HG03097 (cell line): ENCODE results near the gene ZNF385A.

ENCODE experiments used
- ATAC-seq: cut with Tn5 transposase; IDR thresholded peaks from one replicate; pipeline ENCODE4 v1.9.1; 2021; ENCODE audit not compliant: unreplicated experiment, low FRiP score

Gene ZNF385A

DNA sequence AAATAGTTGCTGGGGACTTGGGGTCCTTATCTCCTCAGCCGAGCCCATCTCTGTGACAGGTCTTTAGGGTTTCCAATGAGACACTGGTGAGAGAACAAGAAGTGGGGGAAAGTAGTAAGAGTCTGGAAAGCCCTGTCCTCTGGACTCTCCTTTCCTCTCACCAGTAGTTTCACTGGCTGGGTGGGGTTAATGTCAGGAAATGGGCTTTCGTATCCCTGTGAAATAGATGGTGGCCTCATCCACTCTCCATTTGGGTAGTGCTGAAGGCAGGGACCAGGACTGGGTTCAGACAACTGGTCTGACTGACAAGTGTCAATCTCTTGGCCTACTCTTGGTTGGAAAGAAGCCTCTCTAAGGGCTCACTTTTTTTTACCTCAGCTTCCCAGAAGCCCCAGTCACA, 7.5 kb downstream of the ZNF385A start:
- no peak for ATAC-seq

DNA sequence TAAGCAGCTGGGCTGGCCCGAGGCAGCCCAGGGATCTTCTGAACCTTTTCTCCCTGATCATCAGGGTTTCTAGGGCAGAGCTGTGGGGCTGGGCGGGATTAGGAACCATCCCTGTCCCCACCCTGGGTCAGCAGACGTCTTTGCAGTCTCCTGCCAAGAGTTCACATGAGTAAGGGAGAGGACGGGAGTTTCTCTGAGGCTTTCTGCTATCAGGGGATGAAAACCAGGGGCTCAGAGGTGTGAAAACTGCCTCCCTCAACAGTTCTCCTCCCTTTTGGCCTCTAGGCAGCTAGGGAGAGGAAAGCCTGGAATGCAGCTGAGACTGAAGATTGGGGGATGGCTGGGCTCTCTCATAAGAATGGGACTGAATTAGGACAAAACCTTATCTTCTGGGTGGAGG, 7.9 kb downstream of the ZNF385A start:
- ATAC-seq: no peak

DNA sequence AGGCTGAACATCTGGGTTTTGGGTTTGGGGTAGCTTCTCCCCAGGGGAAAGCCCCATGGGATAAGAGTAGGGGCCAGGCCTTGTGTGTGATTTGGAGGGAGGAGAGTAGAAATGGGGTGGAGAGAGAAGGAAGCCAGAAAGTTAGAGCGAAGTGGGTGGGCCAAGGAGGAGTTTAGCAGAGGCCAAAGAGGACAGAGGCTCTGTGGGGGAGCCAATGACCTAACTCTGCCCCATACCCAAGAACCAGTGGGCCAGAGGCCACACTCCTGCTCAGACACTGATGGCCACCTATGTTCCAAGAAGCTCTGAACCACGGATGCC, 9.3 kb downstream of the ZNF385A start:
- ATAC-seq: no peak

DNA sequence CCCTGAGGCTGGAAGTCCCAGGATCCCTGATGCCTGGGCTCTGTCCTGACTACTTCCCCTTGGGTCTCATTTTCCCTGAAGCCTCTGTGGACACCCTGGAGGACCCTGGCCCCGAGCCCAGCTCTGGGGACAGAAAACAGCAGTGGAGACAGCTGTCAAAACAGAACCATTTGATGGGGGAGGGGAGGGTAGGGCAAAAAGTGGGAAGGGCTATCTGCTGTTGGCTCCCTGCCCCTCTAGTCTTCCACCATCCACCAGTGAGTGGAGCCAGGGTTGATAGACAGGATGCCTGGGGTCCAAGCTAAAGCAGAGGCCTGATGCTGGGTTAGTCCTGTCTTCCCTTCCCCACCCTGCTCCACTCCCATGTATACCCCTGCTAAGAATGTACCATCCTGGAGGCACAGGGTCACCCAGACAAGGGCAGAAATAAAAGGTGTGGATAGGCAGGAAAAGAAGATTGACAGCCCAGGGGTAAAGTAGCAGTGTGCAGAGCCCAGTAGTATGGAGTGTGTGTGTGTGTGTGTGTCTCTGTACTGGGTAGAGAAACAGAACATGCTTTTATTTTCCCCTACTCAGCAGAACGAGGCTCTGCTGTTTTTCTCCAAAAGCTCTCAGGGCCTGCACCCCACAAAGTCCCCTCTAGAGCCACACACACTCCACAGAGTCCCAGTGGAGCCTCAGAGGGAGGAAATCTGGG, 9.8 kb downstream of the ZNF385A start:
- ATAC-seq: no peak

DNA sequence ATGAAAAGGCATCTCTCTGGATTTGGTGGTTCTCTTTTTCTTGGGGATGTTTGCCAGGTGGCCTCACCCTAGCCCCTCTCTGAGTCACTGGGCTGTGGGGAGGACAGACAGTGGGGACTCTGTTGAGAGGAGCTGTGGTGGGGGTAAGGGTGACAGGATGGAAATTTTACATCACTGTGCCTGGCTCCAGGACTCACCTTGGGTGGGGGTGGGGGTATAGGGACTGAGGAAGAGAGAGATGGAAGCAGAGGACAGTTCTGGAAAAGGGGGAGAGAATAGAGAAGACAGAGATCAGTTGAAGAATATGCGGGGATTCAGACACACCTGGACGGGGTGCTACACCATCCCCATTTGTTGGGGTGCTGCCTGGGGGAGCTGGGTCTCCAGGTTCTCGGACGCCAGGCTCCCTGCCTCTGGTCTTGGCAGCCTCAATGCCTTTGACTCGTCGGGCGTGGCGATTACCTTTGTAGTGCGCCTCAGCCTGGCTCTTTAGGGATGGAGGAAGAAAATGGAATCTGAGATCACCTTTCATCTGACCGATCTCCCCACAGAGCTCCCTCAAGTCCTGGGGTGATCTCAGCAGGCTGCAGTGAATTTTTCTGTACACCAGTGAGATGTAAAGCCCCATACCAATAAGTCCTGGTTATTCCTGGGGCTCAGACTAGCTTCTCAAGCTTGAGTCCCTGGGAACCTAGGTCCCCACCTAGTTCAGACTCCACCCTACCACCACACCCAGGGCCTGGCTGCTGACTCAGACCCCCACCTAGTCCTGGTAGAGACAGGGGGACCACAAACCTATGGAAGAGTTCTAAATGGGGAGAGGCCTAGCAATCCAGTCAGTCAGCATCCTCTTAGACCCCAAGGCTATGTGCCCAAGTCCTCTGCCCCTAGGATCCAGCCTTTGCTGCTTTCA, 10.6 kb downstream of the ZNF385A start:
- no peak for ATAC-seq

DNA sequence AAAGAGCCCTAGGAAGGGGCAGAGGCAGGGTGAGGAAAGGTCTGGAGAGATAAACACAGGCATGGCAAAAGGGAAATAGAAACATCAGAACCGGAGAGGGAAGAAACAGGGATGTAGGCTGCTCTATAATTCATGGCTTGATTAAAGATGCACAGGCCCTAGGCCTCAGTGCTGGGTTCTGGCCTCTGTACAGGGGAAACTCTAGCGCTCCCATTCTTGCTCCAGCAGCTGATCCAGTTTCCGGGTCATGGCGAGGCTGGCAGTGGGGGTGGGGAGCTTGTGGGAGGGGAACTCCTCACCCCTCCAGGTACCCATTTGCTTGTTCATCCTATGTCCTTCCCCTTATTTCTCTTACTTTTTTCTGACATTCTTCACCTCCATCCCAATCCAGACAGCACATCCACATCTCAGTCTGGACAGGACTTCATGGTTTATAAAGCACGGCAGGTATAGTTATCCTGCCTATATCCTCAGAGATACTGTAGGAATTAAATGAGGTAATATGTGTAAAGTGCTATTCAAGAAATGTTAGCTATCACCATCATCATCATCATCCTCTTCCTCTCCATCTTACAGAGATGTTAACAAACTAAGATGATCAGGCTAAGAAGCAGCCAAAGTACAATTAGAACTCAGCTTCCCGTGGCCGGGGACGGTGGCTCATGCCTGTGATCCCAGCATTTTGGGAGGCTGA, 12.3 kb downstream of the ZNF385A start:
- ATAC-seq: no peak

DNA sequence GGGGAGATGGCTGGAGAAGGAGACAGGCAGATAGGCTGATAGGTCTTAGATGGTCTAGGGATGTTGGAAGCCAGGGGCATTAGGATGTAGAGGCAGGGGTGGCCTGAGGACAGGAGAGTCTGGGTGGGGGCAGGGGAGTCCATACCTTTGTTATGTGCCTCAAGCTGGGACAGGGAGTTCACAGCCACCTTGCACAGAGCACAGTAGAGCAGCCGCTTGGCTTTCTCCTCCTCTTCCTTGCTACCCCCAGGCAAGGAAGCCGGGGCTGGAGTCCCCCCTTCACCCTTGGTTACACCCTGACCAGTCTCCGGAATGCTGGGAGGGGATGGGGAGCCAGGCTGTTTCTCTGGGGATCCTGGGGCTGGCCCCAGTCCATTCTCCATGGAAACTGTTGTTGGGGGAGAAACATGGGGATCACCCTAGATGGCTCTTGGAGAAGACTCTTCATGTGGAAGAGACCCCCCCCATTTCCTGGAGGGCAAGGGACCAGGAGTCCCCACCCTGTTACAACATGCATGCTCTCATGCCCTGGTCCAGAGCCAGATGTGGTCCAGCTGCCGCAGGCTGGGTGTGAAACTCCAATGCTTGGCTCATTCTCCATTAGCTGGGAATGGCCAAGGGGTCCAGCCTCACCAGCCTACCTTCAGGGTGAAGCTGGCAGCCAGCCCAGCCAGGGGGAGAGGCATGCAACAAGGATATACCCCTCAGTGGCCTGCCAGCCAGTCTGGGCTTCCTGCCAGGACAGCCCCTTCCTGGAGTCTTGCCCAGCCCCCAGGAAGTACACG, 13.0 kb downstream of the ZNF385A start:
- ATAC-seq: no peak

DNA sequence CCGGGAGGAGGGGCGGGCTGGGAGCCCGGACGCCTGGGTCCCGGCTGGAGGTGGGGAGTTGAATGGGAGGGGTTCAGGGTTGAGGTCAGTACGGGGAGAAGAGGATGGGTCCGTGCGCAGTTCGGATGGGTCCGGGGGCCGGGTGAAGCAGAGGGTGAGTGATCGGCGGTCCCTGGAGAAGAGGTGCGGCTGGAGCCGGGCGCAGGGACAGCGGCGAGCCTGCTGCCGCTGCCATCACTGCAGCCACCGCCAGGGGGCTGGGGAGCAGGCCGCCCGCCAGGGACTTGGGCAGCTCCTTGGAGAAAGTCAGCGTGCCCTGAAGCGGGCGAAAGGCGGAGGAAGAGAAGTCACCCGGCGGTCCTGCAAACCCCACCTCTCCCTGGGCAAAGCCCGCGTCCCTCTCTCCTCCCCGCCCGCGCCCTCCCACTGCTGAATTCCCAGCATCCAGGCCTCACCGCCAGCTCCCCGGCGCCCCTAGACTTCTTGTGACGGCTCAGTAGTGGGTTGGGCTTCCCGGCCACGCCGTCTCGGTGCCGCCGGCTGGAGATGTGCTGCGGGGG, 14.3 kb downstream of the ZNF385A start:
- no peak for ATAC-seq

DNA sequence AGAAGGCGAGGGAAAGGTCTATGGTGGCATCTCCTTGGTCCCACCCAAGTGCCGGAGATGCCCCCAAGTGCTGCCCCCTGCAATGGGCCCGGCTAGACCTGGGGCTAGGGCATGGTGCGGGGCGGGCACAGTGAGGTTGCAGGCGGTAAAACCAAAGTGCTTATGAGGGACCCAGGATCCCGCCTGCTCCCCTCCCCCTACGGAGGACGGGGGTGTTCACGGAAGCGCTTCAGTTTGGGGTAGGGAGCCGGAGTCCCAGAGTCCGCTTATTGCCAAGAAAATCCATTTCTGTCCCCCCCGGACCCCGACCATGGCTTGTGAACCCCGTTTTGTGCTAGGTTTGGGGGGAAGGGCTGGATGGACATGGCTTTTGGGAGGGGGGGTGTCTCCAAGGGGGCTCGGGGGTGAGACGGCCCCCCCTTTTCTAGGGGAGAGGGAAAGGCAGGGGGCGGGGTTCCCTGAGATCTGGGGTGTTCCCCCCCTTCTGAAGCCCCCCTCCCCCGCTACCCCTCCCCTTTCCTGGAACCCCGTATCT, 14.9 kb downstream of the ZNF385A start:
- ATAC-seq: no peak

DNA sequence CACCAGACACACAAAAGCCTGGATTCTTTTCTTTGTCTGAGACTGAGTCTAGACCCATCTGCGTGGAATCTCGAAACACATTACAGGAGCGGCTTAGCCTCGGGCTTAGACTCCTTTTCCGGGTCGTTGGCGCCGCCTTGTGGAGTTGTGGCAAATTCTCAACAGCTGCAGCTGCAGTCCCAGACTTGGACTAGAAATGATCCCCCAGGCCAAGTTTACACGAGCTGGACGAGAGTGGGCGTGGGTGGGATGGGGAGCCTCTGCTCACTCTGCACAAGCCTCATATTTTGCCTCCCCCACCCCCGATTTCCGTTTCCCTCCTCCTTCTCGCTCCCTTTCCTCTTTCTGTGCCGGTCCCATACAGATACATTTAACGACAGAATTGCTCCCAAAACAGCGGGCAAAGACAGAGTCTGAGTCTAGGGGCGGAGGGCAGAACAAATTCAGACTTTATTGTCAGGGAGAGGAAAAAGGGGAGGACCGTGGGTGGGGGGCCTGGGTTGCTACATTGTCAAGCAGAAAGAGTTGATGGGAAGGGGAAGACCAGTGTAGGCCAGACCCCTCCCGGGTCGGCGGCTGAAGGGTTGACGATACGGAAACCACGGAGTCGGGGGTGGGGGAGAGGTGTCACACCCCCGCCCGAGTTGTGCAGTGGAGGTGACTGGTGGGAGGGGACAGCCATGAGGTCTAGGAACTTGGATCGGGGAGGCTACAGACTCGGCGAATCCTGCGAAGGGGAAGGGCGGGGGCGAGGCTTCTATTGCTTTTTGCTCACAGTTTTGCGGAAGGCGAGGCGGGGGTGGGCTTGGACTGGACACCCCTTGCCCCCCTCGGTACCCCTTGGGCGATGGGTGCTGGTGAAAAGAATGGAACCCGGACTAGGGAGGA, 15.6 kb downstream of the ZNF385A start:
- ATAC-seq: no peak

DNA sequence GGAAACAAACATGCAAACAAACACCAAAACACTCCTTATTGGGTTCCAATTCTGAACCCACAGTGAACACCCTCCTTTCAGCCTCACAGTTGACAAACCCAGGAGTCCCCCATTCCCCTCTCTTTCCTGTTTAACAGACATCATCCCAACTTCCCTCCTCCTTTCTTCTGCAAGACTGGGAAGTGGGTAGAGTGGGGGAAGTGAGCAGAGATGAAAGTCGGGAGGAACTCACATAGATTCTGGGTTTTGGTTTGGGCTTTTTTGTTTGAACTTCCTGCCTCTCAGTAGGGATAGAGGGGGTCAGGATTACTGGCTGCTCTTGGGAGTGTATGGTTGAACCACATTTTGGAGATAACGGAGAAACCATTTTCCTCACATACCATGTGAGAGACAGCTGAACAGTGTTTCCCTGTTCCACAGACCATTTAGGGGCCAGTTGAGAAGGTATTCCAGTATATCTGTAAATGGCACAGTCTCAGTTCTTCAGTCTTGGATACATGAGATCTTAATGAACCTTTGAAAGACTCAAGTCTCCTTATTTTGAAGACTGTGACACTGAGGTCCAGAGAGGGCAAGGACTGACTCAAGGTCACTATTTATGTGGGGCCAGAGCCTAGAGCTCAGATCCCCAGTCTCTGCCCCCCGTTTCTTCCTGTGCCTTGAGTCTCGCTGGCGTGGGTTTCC, 16.4 kb downstream of the ZNF385A start:
- no peak for ATAC-seq

DNA sequence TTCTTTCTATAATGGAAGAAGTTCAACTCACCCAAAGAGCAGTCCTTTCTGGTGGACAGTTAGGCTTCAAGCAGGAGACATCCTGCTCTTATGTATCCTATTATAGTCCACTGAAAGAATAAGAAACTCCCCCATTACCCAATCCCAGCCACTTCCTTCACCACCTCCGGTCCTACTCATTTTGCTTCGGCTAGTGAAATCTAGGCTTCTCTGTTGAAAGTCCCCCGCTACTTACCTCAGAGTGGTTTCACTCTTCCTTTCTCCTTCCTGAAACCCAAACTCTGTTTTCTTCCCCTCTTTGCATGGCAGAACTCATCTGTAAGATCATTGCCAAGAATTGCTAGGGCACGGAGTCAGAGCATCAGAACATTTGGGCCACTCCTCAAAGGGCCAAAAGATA, 20.1 kb downstream of the ZNF385A start, which contains the start of gene GPR84:
Gene GPR84 (minus strand): TSS at position 74 of the 400 bp plus-strand sequence. CDS start 635 bp downstream, outside the sequence.
- ATAC-seq: peak; percentile 56

DNA sequence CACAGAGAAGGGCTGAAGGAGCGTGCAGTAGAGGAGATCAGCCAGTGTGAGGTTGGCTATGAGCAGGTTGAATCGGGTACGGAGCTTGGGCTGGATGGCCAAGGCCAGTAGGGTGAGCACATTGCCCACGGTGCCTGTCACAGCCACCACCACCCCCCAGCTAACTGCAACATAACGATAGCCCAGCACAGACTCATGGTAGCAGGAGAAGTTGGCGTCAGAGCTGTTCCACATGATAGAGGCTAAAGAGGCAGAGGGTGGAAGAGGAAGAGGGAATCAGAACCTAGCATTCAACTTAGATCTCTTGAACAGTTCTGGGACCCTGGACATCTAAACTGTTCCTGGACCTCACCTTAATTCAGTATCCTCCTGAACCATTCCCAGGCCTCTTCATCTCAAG, 20.9 kb downstream of the ZNF385A start:
- ATAC-seq: no peak

DNA sequence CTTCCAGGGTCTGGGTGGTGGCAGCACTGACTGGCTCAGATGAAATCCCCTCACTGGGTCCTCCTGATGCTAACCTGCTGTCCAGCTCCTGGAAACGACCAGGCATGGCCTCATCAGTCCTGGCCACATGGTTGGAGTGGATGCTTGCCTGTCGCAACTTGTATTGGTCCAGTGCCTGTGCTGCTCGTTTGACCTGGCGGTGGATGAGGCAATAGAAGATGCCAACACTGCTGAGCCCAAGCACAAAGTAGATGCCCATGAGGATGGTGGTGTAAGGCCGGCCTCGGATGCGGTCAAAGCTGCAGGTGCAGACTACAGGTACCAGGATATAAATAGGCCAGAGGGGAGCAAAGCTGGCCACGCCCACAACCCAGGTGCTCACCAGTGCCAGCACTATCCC, 21.5 kb downstream of the ZNF385A start:
- no peak for ATAC-seq

DNA sequence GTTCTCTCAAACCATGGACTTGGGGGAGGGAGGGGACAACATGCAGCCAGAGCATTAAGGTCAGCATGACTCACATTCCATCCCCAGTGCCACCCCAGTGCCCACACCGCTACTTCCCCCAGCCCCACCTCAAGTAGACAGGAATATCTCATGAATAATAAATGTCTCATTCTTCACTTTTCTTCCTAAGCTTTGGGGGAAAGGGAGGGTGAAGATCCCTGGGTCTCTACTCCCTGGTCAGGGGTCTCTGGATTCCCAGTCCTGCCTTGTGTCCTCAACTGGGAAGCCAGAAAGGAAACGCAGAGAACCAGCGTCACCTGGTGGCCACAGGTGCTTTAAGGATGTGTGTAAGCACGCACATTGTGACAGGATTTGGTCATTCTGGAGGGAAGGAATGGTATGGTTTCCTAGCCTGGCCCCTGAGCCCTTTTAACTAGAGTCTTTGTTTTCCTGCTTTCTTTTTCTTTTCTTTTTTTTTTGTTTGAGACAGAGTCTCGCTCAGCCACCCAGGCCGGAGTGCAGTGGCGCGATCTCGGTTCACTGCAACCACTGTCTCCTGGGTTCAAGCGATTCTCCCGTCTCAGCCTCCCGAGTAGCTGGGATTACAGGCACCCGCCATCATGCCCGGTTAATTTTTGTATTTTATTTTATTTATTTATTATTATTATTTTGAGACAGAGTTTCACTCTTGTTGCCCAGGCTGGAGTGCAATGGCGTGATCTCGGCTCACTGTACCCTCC, 23.6 kb downstream of the ZNF385A start:
- ATAC-seq: no peak

DNA sequence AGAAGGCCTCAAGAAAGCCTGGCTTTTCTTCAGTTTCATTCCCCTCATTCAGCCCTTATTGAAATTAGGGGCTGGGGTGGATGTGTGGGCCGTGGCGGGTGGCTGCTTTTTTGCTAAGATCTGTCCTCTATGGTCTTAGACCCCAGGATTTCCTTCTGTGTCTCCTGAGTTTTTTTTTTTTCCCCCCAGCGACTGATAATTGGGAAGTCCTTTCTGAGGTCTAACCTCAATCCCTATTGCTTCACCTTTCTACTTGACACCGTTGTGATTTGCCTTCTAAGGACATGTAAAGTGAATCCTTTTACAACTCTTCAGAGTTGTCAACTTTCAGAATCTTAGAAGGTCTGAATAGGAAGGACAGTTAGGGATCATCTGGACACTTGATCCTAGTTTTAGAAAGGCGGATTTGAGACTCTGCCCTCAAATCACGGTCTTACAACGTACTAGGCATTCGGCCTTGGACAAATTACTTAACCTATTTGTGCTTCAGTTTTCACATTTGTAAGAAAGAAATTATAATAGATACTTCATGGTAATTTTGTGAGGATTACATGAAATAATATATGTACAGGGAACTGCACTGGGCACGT, 24.7 kb downstream of the ZNF385A start:
- ATAC-seq: no peak

DNA sequence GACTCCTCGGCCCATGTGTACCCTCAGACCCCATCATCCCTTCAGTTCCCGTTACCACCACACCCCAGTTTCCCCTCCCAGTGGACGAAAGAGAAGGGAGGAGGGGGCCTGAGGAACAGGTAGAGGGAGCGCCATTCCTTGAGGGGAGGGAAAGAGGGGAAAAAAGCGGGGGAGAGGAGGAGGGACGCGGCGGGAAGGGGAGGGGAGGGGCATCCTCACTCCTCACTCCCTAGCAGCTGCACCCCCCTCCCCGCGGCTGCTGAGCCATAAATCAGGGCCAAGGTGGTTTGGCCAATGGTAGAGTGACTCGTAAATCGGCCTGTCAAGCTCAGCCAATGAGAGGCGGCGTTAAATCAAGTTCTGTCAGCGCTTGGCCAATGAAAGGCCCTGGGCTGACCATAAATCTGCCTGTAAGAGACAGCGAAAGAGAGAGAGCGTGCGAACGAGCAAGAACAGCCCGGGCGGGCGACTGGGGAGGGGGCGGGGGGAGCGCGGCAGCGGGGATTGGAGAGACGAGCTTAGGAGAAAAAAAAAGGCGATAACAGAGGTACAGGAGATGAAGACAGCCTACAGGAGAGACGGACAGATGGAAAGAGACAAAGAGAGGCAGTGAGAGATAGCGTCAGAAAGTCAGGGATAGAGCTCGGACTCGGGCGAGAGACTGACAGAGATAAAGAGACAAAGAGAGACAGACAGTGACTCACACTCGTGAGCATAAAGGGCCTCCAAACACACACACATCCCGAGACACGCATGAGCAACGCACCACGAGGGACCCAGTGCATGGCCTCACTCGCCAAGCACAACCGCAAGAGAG, 25.4 kb downstream of the ZNF385A start:
- peak; percentile 92 for ATAC-seq
